NCI-H187 (cell line): Measurements from ENCODE around the gene GMNN.
"Not testable (repeated sequence)": the region's sequence is repeated elsewhere in the genome, so short reads cannot be mapped to it uniquely, and the experiment has no call there.

Experiments used
- DNase-seq, 2 experiments: peaks; one replicate each; lab custom pipeline; 2025; lab: John Stamatoyannopoulos, UW

GMNN gene

GRCh38 chr6:24774696-24775519, at the start of gene GMNN:
Gene GMNN, plus strand, starts transcription at chr6:24774937. Its CDS starts 2,310 bp downstream, at chr6:24777247.
- DNase-seq: peak; percentile 90 to 96

GRCh38 chr6:24730653-24731052, 44.1 kb upstream of the GMNN start:
- not testable (repeated sequence) for DNase-seq

GRCh38 chr6:24731456-24732134, 43.1 kb upstream of the GMNN start:
- DNase-seq: not testable (repeated sequence)

GRCh38 chr6:24734166-24734565, 40.6 kb upstream of the GMNN start:
- no peak for DNase-seq

- not testable (repeated sequence) for DNase-seq
Observed at GRCh38 chr6:24734710-24735109, 40.0 kb upstream of the GMNN start.

- DNase-seq: no peak
Observed at GRCh38 chr6:24738741-24739140, 36.0 kb upstream of the GMNN start.

- DNase-seq: no peak
Observed at GRCh38 chr6:24740861-24741260, 33.9 kb upstream of the GMNN start.

- DNase-seq: no peak
Observed at GRCh38 chr6:24742216-24742738, 32.5 kb upstream of the GMNN start.

- no peak for DNase-seq
Observed at GRCh38 chr6:24743265-24743943, 31.3 kb upstream of the GMNN start.

- no peak for DNase-seq
Observed at GRCh38 chr6:24743944-24744335, 30.8 kb upstream of the GMNN start.

GRCh38 chr6:24744911-24745310, 29.8 kb upstream of the GMNN start:
- no peak for DNase-seq

GRCh38 chr6:24749297-24749696, 25.4 kb upstream of the GMNN start:
- no peak for DNase-seq

- DNase-seq: not testable (repeated sequence)
Observed at GRCh38 chr6:24750878-24751277, 23.9 kb upstream of the GMNN start.

GRCh38 chr6:24752503-24752902, 22.2 kb upstream of the GMNN start:
- DNase-seq: no peak

- DNase-seq: no peak
Observed at GRCh38 chr6:24752917-24753492, 21.7 kb upstream of the GMNN start.

GRCh38 chr6:24753545-24753944, 21.2 kb upstream of the GMNN start:
- no peak for DNase-seq

- not testable (repeated sequence) for DNase-seq
Observed at GRCh38 chr6:24754378-24754777, 20.4 kb upstream of the GMNN start.

GRCh38 chr6:24755279-24755678, 19.5 kb upstream of the GMNN start:
- DNase-seq: no peak

GRCh38 chr6:24757611-24758010, 17.1 kb upstream of the GMNN start:
- no peak for DNase-seq

- no peak for DNase-seq
Observed at GRCh38 chr6:24759718-24760117, 15.0 kb upstream of the GMNN start.

GRCh38 chr6:24760210-24760609, 14.5 kb upstream of the GMNN start:
- DNase-seq: no peak

GRCh38 chr6:24761193-24761835, 13.4 kb upstream of the GMNN start:
- no peak for DNase-seq
